Uterus (tissue), 2 donors: ENCODE data around the gene PPP2R2B.

Experiments
- CTCF ChIP-seq, 4 experiments: fragments of 200-600 bp in 2 of 4; fragments of 450-650 bp in 2 of 4; sonication (generic) in 2 of 4; IDR thresholded peaks; one replicate each; pipeline ENCODE4 v1.5.1; 2016 to 2019; ENCODE audit warnings: antibody characterized with exemption in 4 of 4, mild to moderate bottlenecking in 2 of 4, moderate library complexity in 1 of 4
- POLR2A ChIP-seq, 2 donors: fragments of 450-650 bp; IDR thresholded peaks; one replicate each; pipeline ENCODE4 v1.6.1; 2016; ENCODE audit warnings: antibody characterized with exemption in 2 of 2, mild to moderate bottlenecking in 1 of 2, moderate library complexity in 1 of 2

- no peak for TF ChIP-seq CTCF (IDR thresholded peaks at IDR 0.05)
- TF ChIP-seq POLR2A (IDR thresholded peaks at IDR 0.05), result no peak
Measured at GRCh38 chr5:146821732-146822131, 56.8 kb downstream of the PPP2R2B start.
